ENCODE results near the gene SLC12A6. TPM values are rescaled to one million over a fixed set of nuclear protein-coding genes. Genes with fewer than 3 reads are reported as not detected.
A peak's percentile ranks its signal among the peaks of the same experiment; 100 is the strongest.

The SLC12A6 gene
- total RNA-seq, 1 experiment from 2014 or later: 8.9 TPM

DNA sequence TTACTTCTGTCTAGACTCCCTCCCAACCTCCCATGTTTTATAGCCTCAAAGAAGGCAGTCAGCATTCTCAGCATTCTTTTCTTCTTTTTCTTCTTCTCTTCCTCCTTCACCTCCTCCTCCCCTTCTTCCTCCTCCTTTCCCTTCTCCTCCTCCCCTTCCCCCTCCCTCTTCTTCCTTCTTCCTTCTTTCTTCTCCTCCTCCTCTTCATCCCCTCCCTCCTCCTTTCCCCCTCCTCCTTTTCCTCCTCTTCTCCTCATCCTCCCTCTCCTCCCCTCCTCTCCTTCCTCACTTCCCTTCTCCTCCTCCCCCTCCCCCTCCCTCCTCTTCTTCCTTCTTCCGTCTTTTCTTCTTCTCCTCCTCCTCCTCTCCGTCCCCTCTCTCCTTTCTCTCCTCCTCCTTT, 33.1 kb upstream of the SLC12A6 start:
- no peak overlapping the region for H3K4me3 Mint-ChIP-seq (ENCODE audit: unreplicated experiment)
- no peaks in the 10 kb centered on the region for H3K9me3 ChIP-seq
- peaks cover 4% of the 10 kb centered on the region; the same call in 1 of the 2 replicates for H3K4me1 ChIP-seq
- no peak for DNase-seq
- intact Hi-C loops (cut with micrococcal nuclease; ENCODE audit: unreplicated experiment): no loop called here
- no peaks in the 10 kb centered on the region for H3K27me3 ChIP-seq (replicated peaks; ENCODE audit: control insufficient read depth, insufficient read depth, low read length)
- H3K27ac Mint-ChIP-seq (ENCODE audit: unreplicated experiment): no peak overlapping the region
- H3K4me3 ChIP-seq (ENCODE audit: low read depth, low read length): no peak overlapping the region
- no peak for TF ChIP-seq CTCF (IDR thresholded peaks at IDR 0.05; ENCODE audit: insufficient read depth in 1 of 2, low read depth in 1 of 2, low read length in 1 of 2, severe bottlenecking in 1 of 2, unreplicated experiment in 1 of 2)
- no peaks in the 10 kb centered on the region for H3K27me3 Mint-ChIP-seq (ENCODE audit: insufficient read depth, unreplicated experiment)
- H3K9me3 Mint-ChIP-seq (ENCODE audit: unreplicated experiment): no peaks in the 10 kb centered on the region
- ChIA-PET CTCF (no interaction called here), POLR2A (no interaction called here)
- H3K36me3 ChIP-seq (ENCODE audit: control insufficient read depth, insufficient read depth, low read length): no peaks in the 10 kb centered on the region
- H3K4me1 Mint-ChIP-seq (ENCODE audit: low read depth, unreplicated experiment): peaks cover 5% of the 10 kb centered on the region
- BruUV-seq (replicated peaks): no TSS peak
- H3K36me3 Mint-ChIP-seq (ENCODE audit: insufficient read depth, unreplicated experiment): no peaks in the 10 kb centered on the region

DNA sequence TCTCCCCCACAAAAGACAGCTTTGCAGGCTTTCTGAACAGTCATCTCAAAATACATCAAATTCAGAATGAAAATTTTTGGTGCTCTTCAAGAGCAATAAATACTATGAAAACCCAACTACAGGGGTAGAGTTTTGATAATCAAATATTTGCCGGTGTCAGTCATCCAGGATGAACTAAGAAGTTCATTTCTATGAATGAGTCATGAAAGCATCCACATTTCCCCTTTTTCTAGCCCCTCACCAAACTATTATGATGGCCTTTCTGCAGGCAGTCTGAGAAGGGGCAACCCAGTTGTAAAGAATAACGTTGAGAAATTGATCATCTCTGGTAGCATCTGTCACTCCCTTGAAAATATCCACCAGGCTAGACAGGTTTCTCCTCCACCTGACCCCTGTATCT, 32.5 kb upstream of the SLC12A6 start:
- no peak for DNase-seq
- peaks cover 8% of the 10 kb centered on the region; the same call in 1 of the 2 replicates for H3K4me1 ChIP-seq
- Mint-ChIP-seq H3K27ac (ENCODE audit: unreplicated experiment) (no peak overlapping the region), H3K4me3 (ENCODE audit: unreplicated experiment) (no peak overlapping the region), H3K9me3 (ENCODE audit: unreplicated experiment) (no peaks in the 10 kb centered on the region), H3K36me3 (ENCODE audit: insufficient read depth, unreplicated experiment) (no peaks in the 10 kb centered on the region), H3K27me3 (ENCODE audit: insufficient read depth, unreplicated experiment) (no peaks in the 10 kb centered on the region), H3K4me1 (ENCODE audit: low read depth, unreplicated experiment) (peaks cover 5% of the 10 kb centered on the region)
- no TSS peak for BruUV-seq (replicated peaks)
- ChIA-PET POLR2A (no interaction called here), CTCF (no interaction called here)
- H3K9me3 ChIP-seq: no peaks in the 10 kb centered on the region
- no peaks in the 10 kb centered on the region for H3K27me3 ChIP-seq (replicated peaks; ENCODE audit: control insufficient read depth, insufficient read depth, low read length)
- no peaks in the 10 kb centered on the region for H3K36me3 ChIP-seq (ENCODE audit: control insufficient read depth, insufficient read depth, low read length)
- intact Hi-C loops (cut with micrococcal nuclease; ENCODE audit: unreplicated experiment): no loop called here
- TF ChIP-seq CTCF (IDR thresholded peaks at IDR 0.05; ENCODE audit: insufficient read depth in 1 of 2, low read depth in 1 of 2, low read length in 1 of 2, severe bottlenecking in 1 of 2, unreplicated experiment in 1 of 2): no peak
- no peak overlapping the region for H3K4me3 ChIP-seq (ENCODE audit: low read depth, low read length)

GRCh38 chr15:34367101-34368081, 29.8 kb upstream of the SLC12A6 start, which contains the start of gene LPCAT4:
LPCAT4 (minus strand) TSS chr15:34367196; CDS start chr15:34367100, 96 bp downstream.
- DNase-seq: peak; percentile 84 to 88
- Histone ChIP-seq H3K4me3 (ENCODE audit: low read depth, low read length) (peak within 1 kb of the TSS; percentile 71), H3K4me1 (peaks cover 8% of the 10 kb centered on the region; the same call in 1 of the 2 replicates), H3K9me3 (no peaks in the 10 kb centered on the region), H3K36me3 (ENCODE audit: control insufficient read depth, insufficient read depth, low read length) (no peaks in the 10 kb centered on the region), H3K27me3 (replicated peaks; ENCODE audit: control insufficient read depth, insufficient read depth, low read length) (no peaks in the 10 kb centered on the region)
- H3K36me3 Mint-ChIP-seq (ENCODE audit: insufficient read depth, unreplicated experiment): peaks cover 7% of the 10 kb centered on the region
- peak; percentile 80 to 91 for TF ChIP-seq CTCF (IDR thresholded peaks at IDR 0.05; ENCODE audit: insufficient read depth in 1 of 2, low read depth in 1 of 2, low read length in 1 of 2, severe bottlenecking in 1 of 2, unreplicated experiment in 1 of 2)
- intact Hi-C loops (cut with micrococcal nuclease; ENCODE audit: unreplicated experiment): loop anchor here (1.0 to 5.0 kb wide), 7 partner anchors 24 to 305 kb away; partner anchors contain the start of genes EMC7, KATNBL1, NOP10 and NUTM1
- no peaks in the 10 kb centered on the region for H3K4me1 Mint-ChIP-seq (ENCODE audit: low read depth, unreplicated experiment)
- peak within 1 kb of the TSS; percentile 56 for H3K27ac Mint-ChIP-seq (ENCODE audit: unreplicated experiment)
- ChIA-PET CTCF (interaction anchor here (0.6 to 2.1 kb wide), 12 partner anchors 9 to 306 kb away, joined by 3 to 14 read pairs (median 4); partner anchors contain the start of genes NOP10, NUTM1 and SLC12A6), POLR2A (interaction anchor here (0.5 to 1.5 kb wide), 3 partner anchors 9 to 61 kb away, joined by 3 to 5 read pairs (median 5); partner anchors contain the start of gene NUTM1)
- no peaks in the 10 kb centered on the region for H3K9me3 Mint-ChIP-seq (ENCODE audit: unreplicated experiment)
- no TSS peak for BruUV-seq (replicated peaks)
- H3K27me3 Mint-ChIP-seq (ENCODE audit: insufficient read depth, unreplicated experiment): no peaks in the 10 kb centered on the region
- peak within 1 kb of the TSS; percentile 94 for H3K4me3 Mint-ChIP-seq (ENCODE audit: unreplicated experiment)

Data from Caco-2 (cell line).